Hippocampal formation (tissue), 2 donors: ENCODE data around the gene BANK1.

Source experiments
- DNase-seq, 2 donors: peaks; one replicate each; lab custom pipeline; 2025; lab: John Stamatoyannopoulos, UW

BANK1 gene

GRCh38 chr4:102036619-102037376, 246.3 kb downstream of the BANK1 start:
- no peak for DNase-seq

DNA sequence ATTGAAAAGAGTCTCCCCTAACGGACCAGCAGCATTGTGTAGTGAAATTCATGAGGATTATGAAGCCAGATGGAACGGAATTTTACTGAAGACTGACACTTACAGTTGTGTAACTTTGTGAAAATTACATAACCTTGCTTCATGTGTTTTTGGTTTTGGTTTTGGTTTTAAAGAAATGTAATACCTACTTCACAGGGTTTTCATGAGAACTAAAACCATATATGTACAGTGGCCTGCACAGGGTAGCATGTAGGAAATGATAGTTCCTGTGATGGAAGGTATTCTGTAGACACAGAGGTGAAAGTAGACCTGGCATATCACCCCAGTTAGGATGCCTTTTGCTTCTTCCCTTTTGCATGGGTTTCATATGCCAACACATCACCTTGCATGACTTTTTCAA, 247.0 kb downstream of the BANK1 start:
- no peak for DNase-seq

- DNase-seq, result no peak
Observed at GRCh38 chr4:102042871-102043802, 252.6 kb downstream of the BANK1 start.

DNA sequence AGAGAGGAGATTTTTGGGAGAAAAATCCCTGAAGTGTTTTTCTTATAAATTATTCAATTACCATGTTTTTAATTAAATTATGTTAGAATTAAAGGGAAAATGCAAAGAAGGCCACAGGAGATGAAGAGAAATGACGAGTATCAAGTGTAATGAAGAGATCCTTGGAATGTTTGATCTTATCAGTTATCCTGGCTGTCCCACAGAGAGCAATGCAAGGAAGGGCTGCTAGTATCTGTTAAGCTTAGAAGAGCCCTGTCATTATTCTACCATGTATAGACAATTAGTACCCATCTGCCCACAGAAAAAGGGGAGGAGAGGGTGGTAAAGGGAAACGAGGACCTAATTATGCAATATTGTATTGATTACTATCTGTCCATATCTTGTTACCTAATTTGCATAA, 257.1 kb downstream of the BANK1 start:
- no peak for DNase-seq

DNA sequence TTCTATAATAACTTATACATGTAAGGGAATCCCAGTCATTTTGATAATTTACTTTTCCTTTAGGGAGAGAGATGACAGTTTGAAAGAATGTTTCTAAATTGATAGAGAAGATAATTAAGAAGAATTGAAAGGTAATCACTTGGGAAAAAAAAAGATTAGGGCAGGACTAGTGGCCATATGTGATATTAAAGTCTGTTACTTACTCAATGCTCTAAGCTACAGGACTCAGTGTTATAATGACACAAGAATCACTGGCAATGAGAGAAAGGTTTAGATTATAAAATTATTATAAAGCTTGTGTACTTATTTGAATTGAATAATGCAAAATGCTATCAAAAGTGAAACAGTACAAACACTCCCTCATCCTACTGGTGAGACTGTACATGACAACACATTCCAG, 265.3 kb downstream of the BANK1 start:
- DNase-seq, result no peak

GRCh38 chr4:102057122-102057521, 266.6 kb downstream of the BANK1 start:
- DNase-seq, result no peak

GRCh38 chr4:102061133-102061532, 270.6 kb downstream of the BANK1 start:
- no peak for DNase-seq

DNA sequence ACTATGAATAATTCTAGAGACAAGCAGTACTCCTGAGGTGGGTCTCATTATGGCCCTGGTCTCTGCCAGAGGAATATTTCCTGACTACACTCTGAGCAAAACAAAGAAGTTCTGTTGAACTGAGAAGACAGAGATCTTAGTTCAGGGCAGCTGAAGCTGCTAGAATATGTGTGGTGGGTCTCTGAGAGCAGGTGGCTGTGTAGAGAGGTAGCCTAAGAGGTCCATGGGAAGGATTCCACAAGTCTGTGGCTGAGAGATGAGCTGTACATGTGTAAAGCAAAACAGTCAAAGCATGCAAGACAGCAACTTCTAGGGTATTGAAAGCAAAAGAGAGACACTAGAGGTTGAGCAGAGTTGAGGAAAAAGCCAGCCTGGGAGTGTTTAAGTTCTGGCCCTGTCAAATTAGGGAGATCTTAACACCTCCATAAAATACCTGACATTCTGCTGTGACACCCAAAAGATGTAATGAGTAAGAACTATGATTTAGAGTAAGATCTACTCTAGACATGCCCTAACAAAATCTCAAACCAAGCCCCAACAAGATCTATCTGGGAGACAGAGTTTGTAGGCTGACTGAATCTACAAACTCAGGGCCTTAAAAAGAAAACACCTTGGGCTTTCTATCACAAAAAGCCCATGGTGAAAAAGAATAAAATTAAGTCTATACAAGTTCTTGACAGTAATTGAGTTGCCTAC, 274.4 kb downstream of the BANK1 start:
- no peak for DNase-seq

DNA sequence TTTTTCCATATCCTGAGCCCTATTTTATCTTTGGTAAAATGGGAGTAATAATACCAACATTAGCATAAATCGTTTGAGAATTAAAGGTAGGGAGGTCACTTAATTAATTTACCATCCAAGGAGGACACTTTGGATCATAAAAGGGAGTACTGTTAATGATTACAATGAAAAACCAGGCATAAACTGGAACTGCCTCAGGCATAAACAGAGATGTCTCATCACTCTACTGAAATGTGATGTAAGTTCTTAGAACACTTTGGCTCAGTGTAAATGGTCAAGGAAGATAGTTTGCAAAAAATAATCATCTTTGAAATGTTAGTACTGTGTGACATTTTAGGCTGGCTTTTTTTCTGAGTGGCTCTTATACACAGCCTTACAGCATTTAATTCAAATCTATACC, 286.1 kb downstream of the BANK1 start:
- no peak for DNase-seq

GRCh38 chr4:102080184-102080583, 289.7 kb downstream of the BANK1 start:
- no peak for DNase-seq

- DNase-seq, result no peak
Observed at GRCh38 chr4:102089850-102090621, 299.5 kb downstream of the BANK1 start.

GRCh38 chr4:102091656-102092055, 301.1 kb downstream of the BANK1 start:
- no peak for DNase-seq

DNA sequence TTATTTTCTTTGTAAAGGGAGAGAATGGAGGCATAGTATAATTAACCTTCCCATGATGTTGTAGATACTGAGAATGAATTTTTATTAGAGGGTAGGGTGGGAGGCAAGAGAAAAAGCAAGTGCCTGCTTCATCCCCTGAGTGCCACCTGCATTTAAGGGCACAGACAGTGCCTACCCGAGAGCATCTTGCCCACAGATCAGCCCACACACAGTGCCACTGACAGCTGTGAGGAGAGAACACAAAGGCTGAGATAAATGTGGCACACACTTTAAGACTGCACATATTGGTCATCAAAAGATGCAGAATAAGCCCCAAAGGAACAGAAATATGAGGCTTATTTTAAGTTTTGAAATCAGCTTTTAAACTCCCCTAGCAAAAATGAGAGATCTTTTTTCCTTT, 304.0 kb downstream of the BANK1 start:
- no peak for DNase-seq

DNA sequence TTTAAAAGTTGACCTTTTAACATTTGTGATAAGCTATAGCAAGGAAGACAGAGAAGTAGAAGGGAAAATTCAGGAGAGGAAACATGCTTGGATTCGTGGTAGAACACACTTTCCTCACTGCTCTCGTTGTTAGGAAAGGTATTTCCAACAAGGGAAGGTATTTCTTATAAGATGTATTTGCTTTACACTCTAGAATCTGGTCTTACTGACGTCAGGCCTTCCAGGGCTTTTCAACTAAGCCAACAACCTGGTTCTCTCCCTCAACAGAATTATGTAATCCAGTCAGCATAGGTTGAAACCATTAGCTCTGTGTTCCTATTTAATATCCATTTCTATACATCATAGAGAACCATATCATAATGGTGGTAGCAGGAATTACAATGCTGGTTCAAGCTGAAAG, 312.8 kb downstream of the BANK1 start:
- DNase-seq, result no peak

- DNase-seq, result no peak
Observed at GRCh38 chr4:102104278-102104677, 313.7 kb downstream of the BANK1 start.

- no peak for DNase-seq
Observed at GRCh38 chr4:102105983-102106382, 315.5 kb downstream of the BANK1 start.

DNA sequence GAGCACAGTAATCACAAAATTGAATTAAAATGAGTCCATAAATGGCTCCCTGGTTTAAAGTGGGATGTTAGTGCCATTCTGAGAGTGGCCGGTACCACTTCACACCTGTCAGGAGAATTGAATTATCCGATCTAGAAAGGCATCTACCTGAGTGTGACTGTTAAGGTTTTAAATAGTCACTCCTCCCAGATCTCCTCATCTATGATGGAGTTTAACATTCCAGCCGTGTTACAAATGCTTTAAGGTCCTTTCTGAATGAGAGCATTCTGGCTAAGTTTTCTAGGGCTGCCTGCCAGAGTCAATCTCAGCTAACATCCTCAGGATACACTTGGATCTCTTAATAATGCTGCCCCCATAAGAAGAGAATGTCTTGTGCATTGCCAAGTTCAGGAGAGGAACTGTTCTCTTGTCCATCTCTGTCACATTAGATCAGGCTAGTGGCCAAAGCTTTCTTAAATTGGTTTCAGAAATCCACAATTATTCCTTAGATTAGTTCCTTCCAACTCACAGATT, 323.6 kb downstream of the BANK1 start:
- no peak for DNase-seq

GRCh38 chr4:102116121-102116520, 325.6 kb downstream of the BANK1 start:
- DNase-seq, result no peak

DNA sequence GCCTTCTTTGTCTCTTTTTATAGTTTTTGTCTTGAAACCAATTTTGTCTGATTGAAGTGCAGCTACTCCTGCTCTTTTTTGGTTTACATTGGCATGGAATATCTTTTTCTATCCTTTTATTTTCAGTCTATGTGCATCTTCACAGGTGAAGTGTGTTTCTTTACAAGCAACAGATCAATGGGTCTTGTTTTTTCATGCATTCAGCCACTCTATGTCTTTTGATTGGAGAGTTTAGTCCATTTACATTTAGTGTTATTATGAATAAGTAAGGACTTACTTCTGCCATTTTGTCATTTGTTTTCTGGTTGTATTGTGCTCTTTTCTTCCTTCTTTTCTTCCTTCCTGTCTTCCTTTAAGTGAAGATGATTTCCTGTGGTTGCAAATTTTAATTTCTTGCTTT, 330.3 kb downstream of the BANK1 start:
- DNase-seq, result no peak
